Body of pancreas (tissue), 4 donors: ENCODE results near the gene TOP2B. TPM values are rescaled to one million over a fixed set of nuclear protein-coding genes. Genes with fewer than 3 reads are reported as not detected.

ENCODE experiments used
- ATAC-seq: fragments of 150-250 bp; one replicate; pipeline ENCODE4 v1.9.1; 2016
- DNase-seq, 4 donors: peaks; one replicate each; pipeline ENCODE4 v3.0.0-alpha.2; 2019
- H3K27ac ChIP-seq, 4 donors: fragments of 200-600 bp; sonication (generic); 1 replicate in 3 of 4; 2 replicates in 1 of 4; pipeline versions ENCODE4 v1.5.1 to v1.6.1; 2016 to 2019; ENCODE audit warnings: mild to moderate bottlenecking in 1 of 4, mixed read lengths in 1 of 4, moderate library complexity in 1 of 4
- H3K27me3 ChIP-seq, 2 donors: fragments of 200-600 bp; sonication (generic); one replicate each; pipeline ENCODE4 v1.6.0; 2016; ENCODE audit warnings: mild to moderate bottlenecking in 1 of 2
- H3K36me3 ChIP-seq, 2 donors: fragments of 200-600 bp; sonication (generic); replicated peaks in 1 of 2; 2 replicates each; pipeline ENCODE4 v1.5.1; 2016; ENCODE audit warnings: low read depth in 2 of 2; ENCODE audit not compliant: insufficient read depth in 1 of 2
- H3K4me1 ChIP-seq: fragments of 200-600 bp; sonication (generic); one replicate; pipeline ENCODE4 v1.6.0; 2016
- H3K4me3 ChIP-seq, 2 donors: fragments of 200-600 bp; sonication (generic); 1 replicate in 1 of 2; 2 replicates in 1 of 2; pipeline ENCODE4 v1.5.1; 2016 to 2019
- H3K9me3 ChIP-seq, 3 donors: fragments of 200-600 bp; sonication (generic); 1 replicate in 2 of 3; 2 replicates in 1 of 3; pipeline ENCODE4 v1.5.1; 2016
- POLR2A ChIP-seq, 3 donors: fragments of 450-650 bp; IDR thresholded peaks; one replicate each; pipeline ENCODE4 v1.6.1; 2016; ENCODE audit warnings: antibody characterized with exemption in 3 of 3, mild to moderate bottlenecking in 2 of 3
- WGBS, 2 donors: methylation state at CpG; one replicate each; pipeline ENCODE4 v1.1.5; 2017; 5-methylcytosine and 5-hydroxymethylcytosine counted together
- intact Hi-C: fragments of 100-400 bp; cut with DNase I; formaldehyde crosslinking; loops from one replicate; pipeline ENCODE4 v1.15.1; 2023
- total RNA-seq, 2 donors: library from RNA; depleted of rRNA; stranded (reverse); fragments of >200 nt; gene quantifications; one replicate each; pipeline ENCODE4 v1.1.0, GENCODE V29; 2016
- TF ChIP-seq, protein P1 (sequence below), 7 experiments: fragments of 450-650 bp in 4 of 7; fragments of 200-600 bp in 3 of 7; sonication (generic) in 3 of 7; IDR thresholded peaks; one replicate each; pipeline ENCODE4 v1.5.1; 2016 to 2019; ENCODE audit warnings: antibody characterized with exemption in 7 of 7

TOP2B gene
- total RNA-seq, 2 donors from 2014 or later, result 52.7 to 83.1 TPM

DNA sequence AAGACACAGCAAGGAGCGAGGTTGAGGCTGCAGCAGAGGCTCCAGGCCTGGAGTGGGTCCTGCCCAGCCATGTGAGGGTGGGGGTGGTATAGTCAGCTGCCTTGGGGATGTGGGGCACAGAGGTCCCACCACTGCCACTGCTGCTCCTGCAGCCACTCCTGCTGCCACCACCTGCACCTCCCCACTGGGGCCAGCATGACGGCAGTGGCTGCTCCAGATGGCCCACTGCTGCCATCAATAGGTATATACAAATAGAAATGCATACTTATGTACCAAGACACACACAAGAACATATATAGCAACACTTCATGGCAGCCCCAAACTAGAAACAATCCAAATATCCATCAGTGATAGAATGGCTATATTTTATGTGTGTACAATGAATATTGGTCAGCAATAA is 10.0 kb upstream of the TOP2B start:
- TF ChIP-seq, protein P1, sequence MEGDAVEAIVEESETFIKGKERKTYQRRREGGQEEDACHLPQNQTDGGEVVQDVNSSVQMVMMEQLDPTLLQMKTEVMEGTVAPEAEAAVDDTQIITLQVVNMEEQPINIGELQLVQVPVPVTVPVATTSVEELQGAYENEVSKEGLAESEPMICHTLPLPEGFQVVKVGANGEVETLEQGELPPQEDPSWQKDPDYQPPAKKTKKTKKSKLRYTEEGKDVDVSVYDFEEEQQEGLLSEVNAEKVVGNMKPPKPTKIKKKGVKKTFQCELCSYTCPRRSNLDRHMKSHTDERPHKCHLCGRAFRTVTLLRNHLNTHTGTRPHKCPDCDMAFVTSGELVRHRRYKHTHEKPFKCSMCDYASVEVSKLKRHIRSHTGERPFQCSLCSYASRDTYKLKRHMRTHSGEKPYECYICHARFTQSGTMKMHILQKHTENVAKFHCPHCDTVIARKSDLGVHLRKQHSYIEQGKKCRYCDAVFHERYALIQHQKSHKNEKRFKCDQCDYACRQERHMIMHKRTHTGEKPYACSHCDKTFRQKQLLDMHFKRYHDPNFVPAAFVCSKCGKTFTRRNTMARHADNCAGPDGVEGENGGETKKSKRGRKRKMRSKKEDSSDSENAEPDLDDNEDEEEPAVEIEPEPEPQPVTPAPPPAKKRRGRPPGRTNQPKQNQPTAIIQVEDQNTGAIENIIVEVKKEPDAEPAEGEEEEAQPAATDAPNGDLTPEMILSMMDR (IDR thresholded peaks at IDR 0.05), result no peak
- TF ChIP-seq POLR2A (IDR thresholded peaks at IDR 0.05), result no peak
- H3K4me1 ChIP-seq, result peaks cover 3% of the 10 kb centered on the region
- no peaks in the 10 kb centered on the region for H3K9me3 ChIP-seq
- no peaks in the 10 kb centered on the region for H3K27me3 ChIP-seq
- ATAC-seq, result no peak
- no peak for DNase-seq
- intact Hi-C loops, result loop anchor here (10.0 kb wide), 1 partner anchor 110 kb away; the partner anchor contains the start of gene NGLY1
- H3K4me3 ChIP-seq, result no peak overlapping the region
- no peaks in the 10 kb centered on the region for H3K36me3 ChIP-seq
- 70 to 88% methylated on average over 1 to 2 of the region's 2 CpGs for WGBS, 2 donors
- no peak overlapping the region for H3K27ac ChIP-seq

DNA sequence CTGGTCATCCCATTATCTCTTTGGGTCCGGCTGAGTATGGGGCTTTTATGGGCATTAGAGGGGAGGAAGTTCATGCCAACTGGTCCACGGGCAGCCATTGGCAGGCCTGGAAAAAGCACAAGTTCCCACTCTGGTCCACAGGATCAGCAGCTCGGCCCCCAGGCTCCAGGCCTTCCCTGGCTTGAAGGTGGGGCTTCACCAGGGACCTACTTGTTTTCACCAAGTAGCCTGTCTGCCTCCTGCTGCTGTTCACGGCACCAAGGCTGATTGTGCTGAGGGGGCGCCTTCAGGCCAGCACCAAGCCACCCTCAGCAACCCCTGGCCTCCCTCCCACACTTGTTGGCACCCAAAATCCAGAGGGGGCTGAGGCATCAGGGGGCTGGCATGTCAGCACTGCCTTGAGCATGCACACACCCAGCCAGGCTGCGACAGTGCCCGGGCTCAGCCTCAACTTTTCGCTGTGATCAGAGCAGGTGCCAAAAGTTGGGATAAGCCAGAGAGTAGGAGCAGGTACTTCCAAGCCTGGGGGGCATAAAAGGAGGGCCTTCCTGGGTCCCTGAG is 9.1 kb upstream of the TOP2B start:
- H3K9me3 ChIP-seq, result no peaks in the 10 kb centered on the region
- no peaks in the 10 kb centered on the region for H3K27me3 ChIP-seq
- DNase-seq, result no peak
- no peaks in the 10 kb centered on the region for H3K36me3 ChIP-seq
- H3K4me1 ChIP-seq, result peaks cover 3% of the 10 kb centered on the region
- TF ChIP-seq, protein P1 (IDR thresholded peaks at IDR 0.05), result no peak
- no peak for TF ChIP-seq POLR2A (IDR thresholded peaks at IDR 0.05)
- no peak for ATAC-seq
- intact Hi-C loops, result loop anchor here (10.0 kb wide), 1 partner anchor 111 kb away; the partner anchor contains the start of gene NGLY1
- 82 to 98% methylated on average over 4 to 5 of the region's 8 CpGs for WGBS, 2 donors
- H3K4me3 ChIP-seq, result no peak overlapping the region
- no peak overlapping the region for H3K27ac ChIP-seq

DNA sequence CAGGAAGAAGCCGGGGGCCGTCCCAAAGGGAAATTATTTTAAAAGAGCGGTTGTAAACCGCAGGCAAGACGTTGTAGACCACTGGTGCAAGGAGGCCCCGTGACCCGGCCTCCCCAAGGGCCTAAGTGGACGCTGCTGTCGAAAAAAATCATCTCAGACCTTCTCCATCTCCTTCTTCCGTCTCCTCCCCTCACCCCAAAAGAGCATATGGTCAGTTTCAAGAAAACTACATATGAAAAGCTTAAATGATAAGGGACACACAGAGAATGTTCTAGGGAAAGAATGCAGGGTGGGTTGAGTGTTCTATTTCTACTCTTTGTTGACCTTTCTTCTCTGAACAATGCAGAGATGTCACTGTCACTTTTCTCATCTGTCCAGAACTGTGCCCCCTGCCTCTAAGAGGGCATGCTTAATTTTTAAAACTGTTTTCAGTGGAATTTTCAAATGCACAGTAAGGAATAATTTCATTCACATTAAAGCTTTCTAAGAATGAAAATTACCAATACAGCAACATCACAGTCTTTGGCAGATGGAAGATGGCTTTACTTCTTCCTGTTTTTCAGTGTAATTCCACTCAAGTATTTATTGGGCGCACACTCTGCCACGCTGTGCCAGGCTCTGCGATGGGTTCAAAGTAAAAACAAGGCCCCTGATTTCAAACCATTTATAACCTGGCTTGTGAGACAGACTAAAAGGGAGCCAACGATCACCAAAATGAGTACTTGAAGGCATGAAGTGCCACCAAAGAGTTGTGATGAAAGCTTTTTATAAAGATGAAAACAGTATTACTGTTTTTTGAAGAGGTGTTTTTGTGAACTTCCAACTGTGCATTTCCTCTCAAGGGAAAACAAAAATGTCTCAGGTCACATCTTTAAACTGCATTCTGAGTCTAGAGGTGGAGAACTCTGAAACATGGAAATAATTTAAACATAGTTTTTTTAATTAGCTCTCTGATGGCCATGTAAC is 891 bp upstream of the TOP2B start:
- Histone ChIP-seq H3K4me3 (peak overlapping the region; percentile 38 to 48), H3K36me3 (no peaks in the 10 kb centered on the region), H3K9me3 (no peaks in the 10 kb centered on the region), H3K27me3 (no peaks in the 10 kb centered on the region), H3K27ac (peak overlapping the region; percentile 87 to 98 (median 94)), H3K4me1 (peaks cover 26% of the 10 kb centered on the region)
- TF ChIP-seq POLR2A (IDR thresholded peaks at IDR 0.05), result no peak
- TF ChIP-seq, protein P1 (IDR thresholded peaks at IDR 0.05), result no peak
- 19 to 26% methylated on average over 13 to 14 of the region's 14 CpGs for WGBS, 2 donors
- DNase-seq, result peak in 2 of 4 donors; percentile 17 to 25
- intact Hi-C loops, result no loop called here
- no peak for ATAC-seq

DNA sequence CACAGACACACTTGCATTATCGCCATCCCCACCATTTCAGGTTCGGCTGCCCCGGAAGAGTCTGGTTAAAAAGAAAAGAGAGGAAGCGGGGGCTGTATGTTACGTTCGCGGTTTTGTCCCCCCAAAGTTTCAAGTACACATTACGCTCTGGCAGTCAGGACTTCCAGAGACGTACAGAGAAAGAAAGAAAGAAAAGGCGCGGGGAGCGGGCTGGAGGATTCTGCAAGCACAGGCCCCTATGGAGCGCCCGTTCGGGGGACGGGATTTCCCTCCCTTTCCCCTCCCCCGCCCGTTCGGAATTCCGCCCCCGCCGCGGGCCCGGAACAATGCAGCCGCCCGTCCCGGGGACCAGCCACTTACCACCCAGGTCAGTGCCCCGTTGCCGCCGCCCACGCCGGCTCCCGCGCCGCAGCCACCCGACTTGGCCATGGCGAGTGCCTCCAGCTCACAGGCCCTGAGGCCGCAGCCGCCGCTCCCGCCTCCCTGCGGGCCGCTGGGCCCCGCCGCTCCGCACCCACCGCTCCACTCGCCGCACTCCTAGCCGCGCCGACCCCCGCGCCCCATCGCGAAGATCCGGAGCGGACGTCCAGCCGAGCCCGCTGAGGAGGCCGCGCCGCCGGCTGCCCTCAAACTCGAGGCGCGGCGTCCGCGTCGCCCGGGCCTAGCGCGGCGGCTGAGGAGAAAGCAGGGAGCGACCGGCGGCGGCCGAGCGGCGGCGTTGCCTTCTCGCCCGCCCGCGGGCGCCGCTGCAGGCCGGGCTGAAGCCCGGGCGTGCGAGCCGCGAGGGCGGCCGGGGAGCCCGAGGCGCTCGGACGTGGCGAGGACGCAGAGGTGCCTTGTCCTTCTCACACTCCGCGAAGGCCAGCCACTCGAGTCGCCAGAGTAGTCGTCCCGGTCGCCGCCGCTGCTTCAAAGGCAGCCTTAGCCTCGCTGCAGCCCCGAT is 567 bp downstream of the TOP2B start:
- H3K4me3 ChIP-seq, result peak overlapping the region; percentile 48 to 61
- H3K27ac ChIP-seq, result peak overlapping the region; percentile 87 to 98 (median 94)
- no peak for TF ChIP-seq POLR2A (IDR thresholded peaks at IDR 0.05)
- TF ChIP-seq, protein P1 (IDR thresholded peaks at IDR 0.05), result no peak
- intact Hi-C loops, result no loop called here
- DNase-seq (peak; percentile 61 to 77 (median 68)), ATAC-seq (peak; percentile 59)
- 1% methylated on average over 21 to 98 of the region's 115 CpGs for WGBS, 2 donors
- peaks cover 39% of the 10 kb centered on the region for H3K4me1 ChIP-seq
- H3K27me3 ChIP-seq, result no peaks in the 10 kb centered on the region
- H3K36me3 ChIP-seq, result no peaks in the 10 kb centered on the region
- no peaks in the 10 kb centered on the region for H3K9me3 ChIP-seq
